ENCODE results near the gene CFAP70. TPM values are rescaled to one million over a fixed set of nuclear protein-coding genes. Genes with fewer than 3 reads are reported as not detected.
"Not testable (repeated sequence)": the region's sequence is repeated elsewhere in the genome, so short reads cannot be mapped to it uniquely, and the experiment has no call there.

The CFAP70 gene
- total RNA-seq, 1 donor from 2014 or later: 0.86 TPM

- Mint-ChIP-seq H3K27ac (ENCODE audit: unreplicated experiment) (no peak overlapping the region), H3K27me3 (ENCODE audit: unreplicated experiment) (peaks cover 9% of the 10 kb centered on the region), H3K36me3 (ENCODE audit: unreplicated experiment) (no peaks in the 10 kb centered on the region), H3K9me3 (ENCODE audit: unreplicated experiment) (no peaks in the 10 kb centered on the region), H3K4me1 (ENCODE audit: unreplicated experiment) (no peaks in the 10 kb centered on the region), H3K4me3 (ENCODE audit: unreplicated experiment) (no peak overlapping the region)
- TF ChIP-seq CTCF (IDR thresholded peaks at IDR 0.05): no peak
- no peak for DNase-seq (ENCODE audit: extremely low spot score, unreplicated experiment)
Observed at GRCh38 chr10:73340121-73340520, 18.5 kb downstream of the CFAP70 start.

GRCh38 chr10:73339436-73339835 lies 19.2 kb downstream of the CFAP70 start:
- TF ChIP-seq CTCF (IDR thresholded peaks at IDR 0.05): no peak
- Mint-ChIP-seq H3K36me3 (ENCODE audit: unreplicated experiment) (no peaks in the 10 kb centered on the region), H3K4me1 (ENCODE audit: unreplicated experiment) (no peaks in the 10 kb centered on the region)

GRCh38 chr10:73338801-73339368 lies 19.8 kb downstream of the CFAP70 start:
- Mint-ChIP-seq H3K27ac (ENCODE audit: unreplicated experiment) (no peak overlapping the region), H3K4me1 (ENCODE audit: unreplicated experiment) (no peaks in the 10 kb centered on the region), H3K4me3 (ENCODE audit: unreplicated experiment) (no peak overlapping the region), H3K36me3 (ENCODE audit: unreplicated experiment) (no peaks in the 10 kb centered on the region), H3K27me3 (ENCODE audit: unreplicated experiment) (peaks cover 8% of the 10 kb centered on the region), H3K9me3 (ENCODE audit: unreplicated experiment) (no peaks in the 10 kb centered on the region)
- no peak for TF ChIP-seq CTCF (IDR thresholded peaks at IDR 0.05)
- DNase-seq (ENCODE audit: extremely low spot score, unreplicated experiment): no peak

More at GRCh38 chr10:73339436-73339835, 19.2 kb downstream of the CFAP70 start:
- H3K27me3 Mint-ChIP-seq (ENCODE audit: unreplicated experiment): peaks cover 6% of the 10 kb centered on the region
- no peak overlapping the region for H3K4me3 Mint-ChIP-seq (ENCODE audit: unreplicated experiment)
- H3K9me3 Mint-ChIP-seq (ENCODE audit: unreplicated experiment): no peaks in the 10 kb centered on the region
- H3K27ac Mint-ChIP-seq (ENCODE audit: unreplicated experiment): no peak overlapping the region
- no peak for DNase-seq (ENCODE audit: extremely low spot score, unreplicated experiment)

GRCh38 chr10:73333202-73333601 lies 25.5 kb downstream of the CFAP70 start:
- Mint-ChIP-seq H3K4me3 (ENCODE audit: unreplicated experiment) (no peak overlapping the region), H3K9me3 (ENCODE audit: unreplicated experiment) (no peaks in the 10 kb centered on the region), H3K27me3 (ENCODE audit: unreplicated experiment) (peaks cover 36% of the 10 kb centered on the region), H3K27ac (ENCODE audit: unreplicated experiment) (no peak overlapping the region), H3K36me3 (ENCODE audit: unreplicated experiment) (no peaks in the 10 kb centered on the region), H3K4me1 (ENCODE audit: unreplicated experiment) (no peaks in the 10 kb centered on the region)
- DNase-seq (ENCODE audit: extremely low spot score, unreplicated experiment): no peak
- TF ChIP-seq CTCF (IDR thresholded peaks at IDR 0.05): no peak

GRCh38 chr10:73332379-73332778 lies 26.3 kb downstream of the CFAP70 start:
- no peak for DNase-seq (ENCODE audit: extremely low spot score, unreplicated experiment)
- no peaks in the 10 kb centered on the region for H3K36me3 Mint-ChIP-seq (ENCODE audit: unreplicated experiment)
- H3K27me3 Mint-ChIP-seq (ENCODE audit: unreplicated experiment): peaks cover 38% of the 10 kb centered on the region
- H3K27ac Mint-ChIP-seq (ENCODE audit: unreplicated experiment): no peak overlapping the region
- H3K4me1 Mint-ChIP-seq (ENCODE audit: unreplicated experiment): no peaks in the 10 kb centered on the region
- no peaks in the 10 kb centered on the region for H3K9me3 Mint-ChIP-seq (ENCODE audit: unreplicated experiment)
- H3K4me3 Mint-ChIP-seq (ENCODE audit: unreplicated experiment): no peak overlapping the region
- no peak for TF ChIP-seq CTCF (IDR thresholded peaks at IDR 0.05)

- not testable (repeated sequence) for H3K4me3 Mint-ChIP-seq (ENCODE audit: unreplicated experiment); H3K9me3 Mint-ChIP-seq (ENCODE audit: unreplicated experiment)
- peaks cover 40% of the 10 kb centered on the region for H3K27me3 Mint-ChIP-seq (ENCODE audit: unreplicated experiment)
Observed at GRCh38 chr10:73328523-73328922, 30.1 kb downstream of the CFAP70 start.

GRCh38 chr10:73325290-73325689 lies 33.4 kb downstream of the CFAP70 start:
- not testable (repeated sequence) for DNase-seq (ENCODE audit: extremely low spot score, unreplicated experiment); H3K4me3 Mint-ChIP-seq (ENCODE audit: unreplicated experiment); H3K4me1 Mint-ChIP-seq (ENCODE audit: unreplicated experiment); H3K36me3 Mint-ChIP-seq (ENCODE audit: unreplicated experiment); H3K27ac Mint-ChIP-seq (ENCODE audit: unreplicated experiment); H3K9me3 Mint-ChIP-seq (ENCODE audit: unreplicated experiment)
- H3K27me3 Mint-ChIP-seq (ENCODE audit: unreplicated experiment): peaks cover 16% of the 10 kb centered on the region

More at GRCh38 chr10:73328523-73328922, 30.1 kb downstream of the CFAP70 start:
- DNase-seq (ENCODE audit: extremely low spot score, unreplicated experiment); H3K36me3 Mint-ChIP-seq (ENCODE audit: unreplicated experiment); H3K4me1 Mint-ChIP-seq (ENCODE audit: unreplicated experiment); H3K27ac Mint-ChIP-seq (ENCODE audit: unreplicated experiment): not testable (repeated sequence)

GRCh38 chr10:73323582-73323981 lies 35.1 kb downstream of the CFAP70 start:
- not testable (repeated sequence) for DNase-seq (ENCODE audit: extremely low spot score, unreplicated experiment); H3K27ac Mint-ChIP-seq (ENCODE audit: unreplicated experiment); H3K9me3 Mint-ChIP-seq (ENCODE audit: unreplicated experiment); H3K36me3 Mint-ChIP-seq (ENCODE audit: unreplicated experiment); H3K4me3 Mint-ChIP-seq (ENCODE audit: unreplicated experiment); H3K4me1 Mint-ChIP-seq (ENCODE audit: unreplicated experiment)
- peaks cover 12% of the 10 kb centered on the region for H3K27me3 Mint-ChIP-seq (ENCODE audit: unreplicated experiment)

All from osteocyte (in vitro differentiated cells).